SIG-M5 treated with dmso at 0.1 percent for 504 hours (cell line): Measurements from ENCODE around the gene SOX10.
"Not testable (repeated sequence)": the region's sequence is repeated elsewhere in the genome, so short reads cannot be mapped to it uniquely, and the experiment has no call there.

Experiments
- DNase-seq: peaks from one replicate; lab custom pipeline; 2025; ENCODE audit not compliant: unreplicated experiment; lab: John Stamatoyannopoulos, UW

SOX10 gene

GRCh38 chr22:37986371-37986770 is 2.0 kb upstream of the SOX10 start:
- no peak for DNase-seq

- DNase-seq, result no peak
Observed at GRCh38 chr22:37985751-37986281, 1.5 kb upstream of the SOX10 start.

- no peak for DNase-seq
Observed at GRCh38 chr22:37985050-37985585, 763 bp upstream of the SOX10 start.

- no peak for DNase-seq
Observed at GRCh38 chr22:37982938-37983859, 1.2 kb downstream of the SOX10 start.

- DNase-seq, result no peak
Observed at GRCh38 chr22:37982151-37982785, 2.1 kb downstream of the SOX10 start.

- DNase-seq, result no peak
Observed at GRCh38 chr22:37981282-37982011, 2.9 kb downstream of the SOX10 start.

- no peak for DNase-seq
Observed at GRCh38 chr22:37979782-37980181, 4.6 kb downstream of the SOX10 start.

- no peak for DNase-seq
Observed at GRCh38 chr22:37976547-37976946, 7.8 kb downstream of the SOX10 start.

GRCh38 chr22:37976022-37976421 is 8.3 kb downstream of the SOX10 start:
- not testable (repeated sequence) for DNase-seq

GRCh38 chr22:37975153-37975552 is 9.2 kb downstream of the SOX10 start:
- DNase-seq, result no peak

GRCh38 chr22:37973271-37974170 is 10.8 kb downstream of the SOX10 start:
- DNase-seq, result no peak

- DNase-seq, result no peak
Observed at GRCh38 chr22:37972527-37972926, 11.8 kb downstream of the SOX10 start.

- DNase-seq, result no peak
Observed at GRCh38 chr22:37971475-37972434, 12.6 kb downstream of the SOX10 start.

GRCh38 chr22:37970864-37971263 is 13.5 kb downstream of the SOX10 start:
- no peak for DNase-seq

- DNase-seq, result no peak
Observed at GRCh38 chr22:37968452-37969251, 15.7 kb downstream of the SOX10 start.

GRCh38 chr22:37967637-37968451 is 16.5 kb downstream of the SOX10 start:
- DNase-seq, result no peak

- no peak for DNase-seq
Observed at GRCh38 chr22:37967147-37967546, 17.2 kb downstream of the SOX10 start.
